Measurements from ENCODE around the gene CD52.

DNA sequence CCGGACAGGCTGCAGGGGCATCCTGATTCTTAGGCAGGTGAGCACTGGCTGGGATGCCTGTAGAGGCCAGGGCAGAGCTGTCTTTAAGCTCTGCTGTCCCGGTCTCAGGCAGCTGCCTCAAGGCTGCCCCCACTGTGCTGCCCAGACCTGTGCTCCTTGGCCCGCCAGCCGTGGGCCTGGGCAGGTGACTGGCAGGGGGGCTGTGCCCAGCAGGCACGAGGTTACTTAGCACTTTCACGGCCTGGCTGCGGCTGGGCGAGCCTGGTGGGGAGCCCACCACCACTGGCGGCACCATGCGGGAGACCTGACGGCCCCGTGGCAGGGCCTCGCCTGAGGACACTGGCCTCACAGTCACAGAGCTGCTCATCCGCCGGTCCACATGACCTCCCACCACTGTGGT is 28.0 kb downstream of the CD52 start:
- TF ChIP-seq, protein P1, sequence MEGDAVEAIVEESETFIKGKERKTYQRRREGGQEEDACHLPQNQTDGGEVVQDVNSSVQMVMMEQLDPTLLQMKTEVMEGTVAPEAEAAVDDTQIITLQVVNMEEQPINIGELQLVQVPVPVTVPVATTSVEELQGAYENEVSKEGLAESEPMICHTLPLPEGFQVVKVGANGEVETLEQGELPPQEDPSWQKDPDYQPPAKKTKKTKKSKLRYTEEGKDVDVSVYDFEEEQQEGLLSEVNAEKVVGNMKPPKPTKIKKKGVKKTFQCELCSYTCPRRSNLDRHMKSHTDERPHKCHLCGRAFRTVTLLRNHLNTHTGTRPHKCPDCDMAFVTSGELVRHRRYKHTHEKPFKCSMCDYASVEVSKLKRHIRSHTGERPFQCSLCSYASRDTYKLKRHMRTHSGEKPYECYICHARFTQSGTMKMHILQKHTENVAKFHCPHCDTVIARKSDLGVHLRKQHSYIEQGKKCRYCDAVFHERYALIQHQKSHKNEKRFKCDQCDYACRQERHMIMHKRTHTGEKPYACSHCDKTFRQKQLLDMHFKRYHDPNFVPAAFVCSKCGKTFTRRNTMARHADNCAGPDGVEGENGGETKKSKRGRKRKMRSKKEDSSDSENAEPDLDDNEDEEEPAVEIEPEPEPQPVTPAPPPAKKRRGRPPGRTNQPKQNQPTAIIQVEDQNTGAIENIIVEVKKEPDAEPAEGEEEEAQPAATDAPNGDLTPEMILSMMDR (IDR thresholded peaks at IDR 0.05), result no peak
- no peak for TF ChIP-seq POLR2A (IDR thresholded peaks at IDR 0.05)
